ENCODE data around the gene TTC7B. TPM values are rescaled to one million over a fixed set of nuclear protein-coding genes. Genes with fewer than 3 reads are reported as not detected.

Gene TTC7B
- total RNA-seq, 2 experiments from 2014 or later: 4.9 to 8.3 TPM

- Mint-ChIP-seq H3K36me3 (no peaks in the 10 kb centered on the region), H3K4me3 (no peak overlapping the region), H3K27ac (no peak overlapping the region), H3K27me3 (peaks cover 8% of the 10 kb centered on the region), H3K4me1 (peaks cover 10% of the 10 kb centered on the region), H3K9me3 (ENCODE audit: low read depth) (no peaks in the 10 kb centered on the region)
- CTCF ChIA-PET: no interaction called here
- no peak for ATAC-seq
- no peak for DNase-seq
Observed at GRCh38 chr14:90691627-90692026, 124.6 kb downstream of the TTC7B start.

GRCh38 chr14:90687680-90688079, 128.6 kb downstream of the TTC7B start:
- H3K4me3 Mint-ChIP-seq: no peak overlapping the region
- H3K27me3 Mint-ChIP-seq: peaks cover 16% of the 10 kb centered on the region
- DNase-seq: no peak
- no peaks in the 10 kb centered on the region for H3K36me3 Mint-ChIP-seq
- no peak overlapping the region for H3K27ac Mint-ChIP-seq
- H3K9me3 Mint-ChIP-seq (ENCODE audit: low read depth): no peaks in the 10 kb centered on the region
- CTCF ChIA-PET: interaction anchor here (1.7 kb wide), 1 partner anchor 9 kb away, joined by 4 read pairs; no protein-coding TSS in a partner anchor
- peaks cover under 1% of the 10 kb centered on the region for H3K4me1 Mint-ChIP-seq
- no peak for ATAC-seq

- CTCF ChIA-PET: interaction anchor here (0.6 to 1.6 kb wide), 3 partner anchors 14 to 315 kb away, joined by 3 to 6 read pairs (median 3); no protein-coding TSS in a partner anchor
- no peaks in the 10 kb centered on the region for H3K9me3 Mint-ChIP-seq (ENCODE audit: low read depth)
- no peak for ATAC-seq
- peaks cover 12% of the 10 kb centered on the region for H3K4me1 Mint-ChIP-seq
- H3K27ac Mint-ChIP-seq: no peak overlapping the region
- DNase-seq: no peak
- peaks cover 13% of the 10 kb centered on the region for H3K27me3 Mint-ChIP-seq
- no peak overlapping the region for H3K4me3 Mint-ChIP-seq
- H3K36me3 Mint-ChIP-seq: no peaks in the 10 kb centered on the region
Observed at GRCh38 chr14:90682615-90683014, 133.6 kb downstream of the TTC7B start.

GRCh38 chr14:90681929-90682328, 134.3 kb downstream of the TTC7B start:
- H3K36me3 Mint-ChIP-seq: no peaks in the 10 kb centered on the region
- peaks cover 10% of the 10 kb centered on the region for H3K27me3 Mint-ChIP-seq
- no peak overlapping the region for H3K27ac Mint-ChIP-seq
- CTCF ChIA-PET: interaction anchor here (0.6 to 1.0 kb wide), 2 partner anchors 23 to 314 kb away, joined by 3 read pairs; no protein-coding TSS in a partner anchor
- no peak for ATAC-seq
- H3K9me3 Mint-ChIP-seq (ENCODE audit: low read depth): no peaks in the 10 kb centered on the region
- no peak overlapping the region for H3K4me3 Mint-ChIP-seq
- H3K4me1 Mint-ChIP-seq: peaks cover 19% of the 10 kb centered on the region
- no peak for DNase-seq

- Mint-ChIP-seq H3K9me3 (ENCODE audit: low read depth) (no peaks in the 10 kb centered on the region), H3K4me1 (peaks cover 28% of the 10 kb centered on the region), H3K4me3 (no peak overlapping the region), H3K27ac (no peak overlapping the region), H3K36me3 (no peaks in the 10 kb centered on the region), H3K27me3 (peaks cover 2% of the 10 kb centered on the region)
- no peak for ATAC-seq
- DNase-seq: no peak
- CTCF ChIA-PET: no interaction called here
Observed at GRCh38 chr14:90678846-90679362, 137.3 kb downstream of the TTC7B start.

- H3K36me3 Mint-ChIP-seq: no peaks in the 10 kb centered on the region
- DNase-seq: no peak
- H3K9me3 Mint-ChIP-seq (ENCODE audit: low read depth): no peaks in the 10 kb centered on the region
- no peak overlapping the region for H3K27ac Mint-ChIP-seq
- peaks cover 2% of the 10 kb centered on the region for H3K27me3 Mint-ChIP-seq
- ATAC-seq: no peak
- CTCF ChIA-PET: no interaction called here
- H3K4me3 Mint-ChIP-seq: no peak overlapping the region
- H3K4me1 Mint-ChIP-seq: peaks cover 28% of the 10 kb centered on the region
Observed at GRCh38 chr14:90678420-90678819, 137.8 kb downstream of the TTC7B start.

- H3K36me3 Mint-ChIP-seq: no peaks in the 10 kb centered on the region
- H3K4me1 Mint-ChIP-seq: peaks cover 28% of the 10 kb centered on the region
- CTCF ChIA-PET: no interaction called here
- H3K4me3 Mint-ChIP-seq: no peak overlapping the region
- ATAC-seq (peak; percentile 75), DNase-seq (no peak)
- peak overlapping the region; percentile 79 for H3K27ac Mint-ChIP-seq
- peaks cover 2% of the 10 kb centered on the region for H3K27me3 Mint-ChIP-seq
- no peaks in the 10 kb centered on the region for H3K9me3 Mint-ChIP-seq (ENCODE audit: low read depth)
Observed at GRCh38 chr14:90677484-90678050, 138.7 kb downstream of the TTC7B start.

- no peak overlapping the region for H3K27ac Mint-ChIP-seq
- H3K9me3 Mint-ChIP-seq (ENCODE audit: low read depth): no peaks in the 10 kb centered on the region
- no peak overlapping the region for H3K4me3 Mint-ChIP-seq
- CTCF ChIA-PET: no interaction called here
- DNase-seq (no peak), ATAC-seq (no peak)
- peaks cover 28% of the 10 kb centered on the region for H3K4me1 Mint-ChIP-seq
- peaks cover 2% of the 10 kb centered on the region for H3K27me3 Mint-ChIP-seq
- no peaks in the 10 kb centered on the region for H3K36me3 Mint-ChIP-seq
Observed at GRCh38 chr14:90676912-90677311, 139.3 kb downstream of the TTC7B start.

- Mint-ChIP-seq H3K4me3 (no peak overlapping the region), H3K27me3 (peaks cover 2% of the 10 kb centered on the region), H3K4me1 (peaks cover 28% of the 10 kb centered on the region), H3K36me3 (no peaks in the 10 kb centered on the region), H3K27ac (no peak overlapping the region), H3K9me3 (ENCODE audit: low read depth) (no peaks in the 10 kb centered on the region)
- no peak for DNase-seq
- no peak for ATAC-seq
- CTCF ChIA-PET: no interaction called here
Observed at GRCh38 chr14:90676356-90676755, 139.9 kb downstream of the TTC7B start.

- peaks cover 28% of the 10 kb centered on the region for H3K4me1 Mint-ChIP-seq
- CTCF ChIA-PET: interaction anchor here (1.5 kb wide), 1 partner anchor 22 kb away, joined by 3 read pairs; no protein-coding TSS in a partner anchor
Observed at GRCh38 chr14:90675399-90675798, 140.8 kb downstream of the TTC7B start.

GRCh38 chr14:90674716-90675115, 141.5 kb downstream of the TTC7B start:
- Mint-ChIP-seq H3K27ac (no peak overlapping the region), H3K4me3 (no peak overlapping the region), H3K4me1 (peaks cover 28% of the 10 kb centered on the region), H3K27me3 (no peaks in the 10 kb centered on the region), H3K36me3 (peaks cover 2% of the 10 kb centered on the region), H3K9me3 (ENCODE audit: low read depth) (no peaks in the 10 kb centered on the region)
- CTCF ChIA-PET: interaction anchor here (1.5 kb wide), 1 partner anchor 22 kb away, joined by 3 read pairs; no protein-coding TSS in a partner anchor
- ATAC-seq: no peak
- no peak for DNase-seq

More at GRCh38 chr14:90675399-90675798, 140.8 kb downstream of the TTC7B start:
- DNase-seq: no peak
- Mint-ChIP-seq H3K27me3 (no peaks in the 10 kb centered on the region), H3K27ac (no peak overlapping the region), H3K4me3 (no peak overlapping the region), H3K36me3 (no peaks in the 10 kb centered on the region), H3K9me3 (ENCODE audit: low read depth) (no peaks in the 10 kb centered on the region)
- no peak for ATAC-seq

- no peak for ATAC-seq
- no peaks in the 10 kb centered on the region for H3K9me3 Mint-ChIP-seq (ENCODE audit: low read depth)
- no peak overlapping the region for H3K27ac Mint-ChIP-seq
- H3K4me1 Mint-ChIP-seq: peaks cover 28% of the 10 kb centered on the region
- H3K27me3 Mint-ChIP-seq: no peaks in the 10 kb centered on the region
- CTCF ChIA-PET: no interaction called here
- no peak overlapping the region for H3K4me3 Mint-ChIP-seq
- DNase-seq: no peak
- peaks cover 2% of the 10 kb centered on the region for H3K36me3 Mint-ChIP-seq
Observed at GRCh38 chr14:90674043-90674670, 142.1 kb downstream of the TTC7B start.

GRCh38 chr14:90671382-90672234, 144.6 kb downstream of the TTC7B start:
- peaks cover 2% of the 10 kb centered on the region for H3K36me3 Mint-ChIP-seq
- DNase-seq: no peak
- peaks cover 9% of the 10 kb centered on the region for H3K4me1 Mint-ChIP-seq
- CTCF ChIA-PET: no interaction called here
- H3K9me3 Mint-ChIP-seq (ENCODE audit: low read depth): no peaks in the 10 kb centered on the region
- no peak overlapping the region for H3K27ac Mint-ChIP-seq
- peaks cover 2% of the 10 kb centered on the region for H3K27me3 Mint-ChIP-seq
- no peak for ATAC-seq
- no peak overlapping the region for H3K4me3 Mint-ChIP-seq

Measured in activated CD8-positive, alpha-beta memory T cell treated with anti-CD3 and anti-CD28 coated beads, Interleukin-2, amount 10 ng/mL, durations not matched to agents 7 days and 5 days (primary cell).